ENCODE data around the gene NRXN3.

DNA sequence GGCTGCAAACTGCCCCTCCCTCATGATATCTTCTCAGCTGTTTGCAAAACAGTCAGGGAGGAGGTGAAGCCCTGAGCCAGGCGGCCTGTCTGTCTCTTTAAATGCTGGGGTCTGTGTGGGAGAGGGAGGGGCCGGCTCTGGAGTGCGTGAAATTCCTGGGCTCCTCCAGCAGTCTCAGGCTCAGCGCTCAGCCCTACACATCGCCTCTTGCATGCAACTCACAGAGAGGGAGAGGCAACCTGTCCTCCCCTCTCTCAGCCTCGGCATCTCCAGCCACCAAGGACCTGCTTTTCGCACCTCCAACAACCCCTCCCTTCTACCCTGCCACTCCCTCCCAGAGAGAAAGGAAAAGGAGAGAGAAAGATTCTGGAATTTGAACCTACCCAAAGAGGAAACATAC is at the start of gene NRXN3:
- TF ChIP-seq POLR2A (IDR thresholded peaks at IDR 0.05): no peak
- TF ChIP-seq, protein P1, sequence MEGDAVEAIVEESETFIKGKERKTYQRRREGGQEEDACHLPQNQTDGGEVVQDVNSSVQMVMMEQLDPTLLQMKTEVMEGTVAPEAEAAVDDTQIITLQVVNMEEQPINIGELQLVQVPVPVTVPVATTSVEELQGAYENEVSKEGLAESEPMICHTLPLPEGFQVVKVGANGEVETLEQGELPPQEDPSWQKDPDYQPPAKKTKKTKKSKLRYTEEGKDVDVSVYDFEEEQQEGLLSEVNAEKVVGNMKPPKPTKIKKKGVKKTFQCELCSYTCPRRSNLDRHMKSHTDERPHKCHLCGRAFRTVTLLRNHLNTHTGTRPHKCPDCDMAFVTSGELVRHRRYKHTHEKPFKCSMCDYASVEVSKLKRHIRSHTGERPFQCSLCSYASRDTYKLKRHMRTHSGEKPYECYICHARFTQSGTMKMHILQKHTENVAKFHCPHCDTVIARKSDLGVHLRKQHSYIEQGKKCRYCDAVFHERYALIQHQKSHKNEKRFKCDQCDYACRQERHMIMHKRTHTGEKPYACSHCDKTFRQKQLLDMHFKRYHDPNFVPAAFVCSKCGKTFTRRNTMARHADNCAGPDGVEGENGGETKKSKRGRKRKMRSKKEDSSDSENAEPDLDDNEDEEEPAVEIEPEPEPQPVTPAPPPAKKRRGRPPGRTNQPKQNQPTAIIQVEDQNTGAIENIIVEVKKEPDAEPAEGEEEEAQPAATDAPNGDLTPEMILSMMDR (IDR thresholded peaks at IDR 0.05 in 4 of 5, conservative IDR thresholded peaks at IDR 0.05 in 1 of 5): no peak
